ENCODE results near the gene COMMD2. TPM values are rescaled to one million over a fixed set of nuclear protein-coding genes. Genes with fewer than 3 reads are reported as not detected.

COMMD2 gene
- total RNA-seq, 2 experiments from 2014 or later: 27.2 to 48.9 TPM

- H3K4me1 ChIP-seq (ENCODE audit: insufficient read depth, low read length, poor library complexity, severe bottlenecking): peaks cover 22% of the 10 kb centered on the region
- ChIA-PET POLR2A (interaction anchor here (0.6 to 1.9 kb wide), 11 partner anchors 8 to 1712 kb away, joined by 3 to 4 read pairs (median 3); no protein-coding TSS in a partner anchor), CTCF (ENCODE audit: unreplicated experiment) (no interaction called here)
- peaks cover 15% of the 10 kb centered on the region; the same call in 1 of the 2 replicates for H3K79me2 ChIP-seq (ENCODE audit: insufficient read depth, low read depth, low read length)
- H3K9me2 ChIP-seq (ENCODE audit: insufficient read depth, low read length): no peaks in the 10 kb centered on the region
- H3K36me3 ChIP-seq (ENCODE audit: insufficient read depth, low read length): peaks cover 32% of the 10 kb centered on the region
- no peaks in the 10 kb centered on the region for H3K9me3 ChIP-seq (ENCODE audit: low read length)
- no TSS peak for BruUV-seq (replicated peaks)
- no peaks in the 10 kb centered on the region for H4K20me1 ChIP-seq (ENCODE audit: insufficient read depth, low read length)
- intact Hi-C loops (cut with micrococcal nuclease; ENCODE audit: unreplicated experiment): loop anchor here (1.0 to 10.0 kb wide), 3 partner anchors 60 to 655 kb away; partner anchors contain the start of genes PFN2 and TSC22D2
- H3K27ac ChIP-seq (ENCODE audit: low read depth, low read length, poor library complexity, severe bottlenecking): peak overlapping the region; percentile 36
- DNase-seq (ENCODE audit: low spot score): no peak
- H3K4me3 ChIP-seq (ENCODE audit: low read depth, low read length, poor library complexity, severe bottlenecking): peak overlapping the region; percentile 77
- peak overlapping the region; percentile 90 for H3K4me2 ChIP-seq (ENCODE audit: low read length)
- TF ChIP-seq CTCF (conservative IDR thresholded peaks at IDR 0.05; ENCODE audit: low read length): 0 out of 2 replicates have a peak, but pooled peaks have one; percentile 38
- TF ChIP-seq EZH2phosphoT487 (IDR thresholded peaks at IDR 0.05; ENCODE audit: borderline replicate concordance, low read depth, low read length): no peak
- peak overlapping the region; percentile 100 for H2AFZ ChIP-seq (ENCODE audit: low read length)
Observed at GRCh38 chr3:149752788-149753136, 473 bp upstream of the COMMD2 start.

GRCh38 chr3:149751551-149751950, 738 bp downstream of the COMMD2 start:
- TF ChIP-seq EZH2phosphoT487 (IDR thresholded peaks at IDR 0.05; ENCODE audit: borderline replicate concordance, low read depth, low read length): no peak
- TF ChIP-seq CTCF (conservative IDR thresholded peaks at IDR 0.05; ENCODE audit: low read length): no peak
- Histone ChIP-seq H3K4me2 (ENCODE audit: low read length) (peak overlapping the region; percentile 90), H3K36me3 (ENCODE audit: insufficient read depth, low read length) (peaks cover 44% of the 10 kb centered on the region), H3K79me2 (ENCODE audit: insufficient read depth, low read depth, low read length) (peaks cover 15% of the 10 kb centered on the region; the same call in 1 of the 2 replicates), H2AFZ (ENCODE audit: low read length) (peak overlapping the region; percentile 100), H3K4me1 (ENCODE audit: insufficient read depth, low read length, poor library complexity, severe bottlenecking) (peaks cover 22% of the 10 kb centered on the region), H4K20me1 (ENCODE audit: insufficient read depth, low read length) (no peaks in the 10 kb centered on the region), H3K9me3 (ENCODE audit: low read length) (no peaks in the 10 kb centered on the region), H3K27ac (ENCODE audit: low read depth, low read length, poor library complexity, severe bottlenecking) (no peak overlapping the region), H3K4me3 (ENCODE audit: low read depth, low read length, poor library complexity, severe bottlenecking) (peak overlapping the region; percentile 77), H3K9me2 (ENCODE audit: insufficient read depth, low read length) (no peaks in the 10 kb centered on the region)
- peak; percentile 7 for DNase-seq (ENCODE audit: low spot score)
- POLR2A ChIA-PET: interaction anchor here (0.6 to 2.1 kb wide), 10 partner anchors 11 to 718 kb away, joined by 3 to 5 read pairs (median 3); no protein-coding TSS in a partner anchor
- CTCF ChIA-PET (ENCODE audit: unreplicated experiment): no interaction called here
- intact Hi-C loops (cut with micrococcal nuclease; ENCODE audit: unreplicated experiment): loop anchor here (5.0 to 10.0 kb wide), 2 partner anchors 223 to 656 kb away; partner anchors contain the start of genes PFN2 and TSC22D2
- BruUV-seq (replicated peaks): no TSS peak

- DNase-seq (ENCODE audit: low spot score): no peak
- Histone ChIP-seq H3K36me3 (ENCODE audit: insufficient read depth, low read length) (peaks cover 90% of the 10 kb centered on the region), H3K27ac (ENCODE audit: low read depth, low read length, poor library complexity, severe bottlenecking) (no peak overlapping the region), H3K79me2 (ENCODE audit: insufficient read depth, low read depth, low read length) (no peaks in the 10 kb centered on the region), H2AFZ (ENCODE audit: low read length) (no peak overlapping the region), H3K4me2 (ENCODE audit: low read length) (no peak overlapping the region), H3K4me1 (ENCODE audit: insufficient read depth, low read length, poor library complexity, severe bottlenecking) (no peaks in the 10 kb centered on the region), H3K4me3 (ENCODE audit: low read depth, low read length, poor library complexity, severe bottlenecking) (no peak overlapping the region), H3K9me2 (ENCODE audit: insufficient read depth, low read length) (no peaks in the 10 kb centered on the region), H3K9me3 (ENCODE audit: low read length) (no peaks in the 10 kb centered on the region), H4K20me1 (ENCODE audit: insufficient read depth, low read length) (no peaks in the 10 kb centered on the region)
- TF ChIP-seq EZH2phosphoT487 (IDR thresholded peaks at IDR 0.05; ENCODE audit: borderline replicate concordance, low read depth, low read length) (no peak), CTCF (conservative IDR thresholded peaks at IDR 0.05; ENCODE audit: low read length) (no peak)
- intact Hi-C loops (cut with micrococcal nuclease; ENCODE audit: unreplicated experiment): no loop called here
- POLR2A ChIA-PET: no interaction called here
- no TSS peak for BruUV-seq (replicated peaks)
- CTCF ChIA-PET (ENCODE audit: unreplicated experiment): no interaction called here
Observed at GRCh38 chr3:149744606-149745005, 7.7 kb downstream of the COMMD2 start.

All from OCI-LY7 (cell line).